ENCODE measurements around the gene CCDC188.

GRCh38 chr22:20182365-20182764 lies 31.5 kb upstream of the CCDC188 start:
- TF ChIP-seq FOXK2 (IDR thresholded peaks at IDR 0.05) (no peak), FOXM1 (IDR thresholded peaks at IDR 0.05; ENCODE audit: borderline replicate concordance) (no peak), LEF1 (IDR thresholded peaks at IDR 0.05; ENCODE audit: borderline replicate concordance) (no peak), FOXA1 (IDR thresholded peaks at IDR 0.05) (no peak), BHLHE40 (IDR thresholded peaks at IDR 0.05; ENCODE audit: borderline replicate concordance) (no peak), SUZ12 (IDR thresholded peaks at IDR 0.05) (no peak), L3MBTL2 (conservative IDR thresholded peaks at IDR 0.05) (no peak), SP1 (IDR thresholded peaks at IDR 0.05) (no peak), HDGF (IDR thresholded peaks at IDR 0.05; ENCODE audit: borderline replicate concordance) (no peak), NFRKB (IDR thresholded peaks at IDR 0.05) (no peak), CTBP1 (IDR thresholded peaks at IDR 0.05; ENCODE audit: borderline replicate concordance) (no peak), ARNT (IDR thresholded peaks at IDR 0.05) (no peak), TARDBP (IDR thresholded peaks at IDR 0.05) (no peak), ELF4 (IDR thresholded peaks at IDR 0.05) (no peak)
